ENCODE measurements around the gene HOXD10.

Gene HOXD10

GRCh38 chr2:176122683-176123410, 6.3 kb downstream of the HOXD10 start, which contains the start of gene HOXD9:
HOXD9 (plus strand) TSS chr2:176122719; CDS start chr2:176122769, 50 bp downstream.
- Histone ChIP-seq H3K27me3 (ENCODE audit: control insufficient read depth in 5 of 5, insufficient read depth in 4 of 5, low read length in 5 of 5) (peaks cover 35 to 66% (median 40%) of the 10 kb centered on the region in 5 donors), H3K27ac (ENCODE audit: low read depth, low read length) (no peak within 1 kb of the TSS), H3K4me3 (ENCODE audit: low read depth in 1 of 5, low read length in 5 of 5) (peak within 1 kb of the TSS; percentile 62 to 82 (median 72)), H3K9ac (ENCODE audit: low read length in 5 of 5) (peak within 1 kb of the TSS in 3 of 5 donors; percentile 33 to 47 (median 41)), H3K9me3 (ENCODE audit: control insufficient read depth in 5 of 5, low read length in 5 of 5) (no peaks in the 10 kb centered on the region), H3K4me1 (ENCODE audit: control insufficient read depth in 5 of 5, insufficient read depth in 5 of 5, low read length in 5 of 5) (peaks cover 2 to 27% (median 24%) of the 10 kb centered on the region in 5 donors), H3K36me3 (ENCODE audit: control insufficient read depth in 5 of 5, insufficient read depth in 5 of 5, low read length in 5 of 5) (no peaks in the 10 kb centered on the region)

DNA sequence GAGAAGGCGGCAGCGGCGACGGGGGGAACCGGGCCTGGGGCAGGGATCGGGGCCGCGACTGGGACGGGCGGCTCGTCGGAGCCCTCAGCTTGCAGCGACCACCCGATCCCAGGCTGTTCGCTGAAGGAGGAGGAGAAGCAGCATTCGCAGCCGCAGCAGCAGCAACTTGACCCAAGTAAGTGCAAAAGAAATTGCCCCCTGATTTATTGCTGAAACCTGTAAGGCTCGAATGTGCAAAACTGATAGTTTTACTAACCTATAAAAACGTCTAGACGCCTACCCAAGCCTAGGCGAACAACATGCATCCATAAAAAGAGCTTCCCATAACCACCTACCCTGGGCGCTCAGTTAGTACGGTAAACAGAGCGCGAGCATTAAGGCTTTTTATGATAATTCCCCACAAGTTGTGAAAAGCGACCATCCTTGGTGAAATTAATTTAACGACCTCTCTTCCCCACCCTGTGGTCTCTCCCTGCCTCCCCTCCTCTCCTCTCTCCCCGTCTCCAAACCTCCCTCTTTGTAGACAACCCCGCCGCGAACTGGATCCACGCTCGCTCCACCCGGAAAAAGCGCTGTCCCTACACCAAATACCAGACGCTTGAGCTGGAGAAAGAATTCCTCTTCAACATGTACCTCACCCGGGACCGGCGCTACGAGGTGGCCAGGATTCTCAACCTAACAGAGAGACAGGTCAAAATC, 7.0 kb downstream of the HOXD10 start:
- Histone ChIP-seq H3K27ac (ENCODE audit: low read depth, low read length) (no peak overlapping the region), H3K36me3 (ENCODE audit: control insufficient read depth in 5 of 5, insufficient read depth in 5 of 5, low read length in 5 of 5) (no peaks in the 10 kb centered on the region), H3K9me3 (ENCODE audit: control insufficient read depth in 5 of 5, low read length in 5 of 5) (no peaks in the 10 kb centered on the region), H3K4me1 (ENCODE audit: control insufficient read depth in 5 of 5, insufficient read depth in 5 of 5, low read length in 5 of 5) (peaks cover 2 to 34% (median 31%) of the 10 kb centered on the region in 5 donors), H3K4me3 (ENCODE audit: low read depth in 1 of 5, low read length in 5 of 5) (peak overlapping the region; percentile 62 to 82 (median 72)), H3K9ac (ENCODE audit: low read length in 5 of 5) (peak overlapping the region in 2 of 5 donors; percentile 35 to 41), H3K27me3 (ENCODE audit: control insufficient read depth in 5 of 5, insufficient read depth in 4 of 5, low read length in 5 of 5) (peaks cover 28 to 66% (median 33%) of the 10 kb centered on the region in 5 donors)

- H3K9ac ChIP-seq (ENCODE audit: low read length in 5 of 5) = no peak overlapping the region
- H3K4me1 ChIP-seq (ENCODE audit: control insufficient read depth in 5 of 5, insufficient read depth in 5 of 5, low read length in 5 of 5) = peaks cover 2 to 42% (median 39%) of the 10 kb centered on the region in 5 donors
- H3K27ac ChIP-seq (ENCODE audit: low read depth, low read length) = no peak overlapping the region
- no peaks in the 10 kb centered on the region for H3K9me3 ChIP-seq (ENCODE audit: control insufficient read depth in 5 of 5, low read length in 5 of 5)
- no peaks in the 10 kb centered on the region for H3K36me3 ChIP-seq (ENCODE audit: control insufficient read depth in 5 of 5, insufficient read depth in 5 of 5, low read length in 5 of 5)
- H3K4me3 ChIP-seq (ENCODE audit: low read depth in 1 of 5, low read length in 5 of 5) = peak overlapping the region in 4 of 5 donors; percentile 64 to 82 (median 74)
- H3K27me3 ChIP-seq (ENCODE audit: control insufficient read depth in 5 of 5, insufficient read depth in 4 of 5, low read length in 5 of 5) = peaks cover 27 to 62% (median 32%) of the 10 kb centered on the region in 5 donors
These were observed 7.8 kb downstream of the HOXD10 start for GRCh38 chr2:176124110-176124946.

GRCh38 chr2:176124947-176125771, 8.6 kb downstream of the HOXD10 start:
- peaks cover 2 to 43% (median 39%) of the 10 kb centered on the region in 5 donors for H3K4me1 ChIP-seq (ENCODE audit: control insufficient read depth in 5 of 5, insufficient read depth in 5 of 5, low read length in 5 of 5)
- H3K9ac ChIP-seq (ENCODE audit: low read length in 5 of 5) = no peak overlapping the region
- no peak overlapping the region for H3K27ac ChIP-seq (ENCODE audit: low read depth, low read length)
- no peaks in the 10 kb centered on the region for H3K36me3 ChIP-seq (ENCODE audit: control insufficient read depth in 5 of 5, insufficient read depth in 5 of 5, low read length in 5 of 5)
- no peak overlapping the region for H3K4me3 ChIP-seq (ENCODE audit: low read depth in 1 of 5, low read length in 5 of 5)
- peaks cover 20 to 54% (median 25%) of the 10 kb centered on the region in 5 donors for H3K27me3 ChIP-seq (ENCODE audit: control insufficient read depth in 5 of 5, insufficient read depth in 4 of 5, low read length in 5 of 5)
- H3K9me3 ChIP-seq (ENCODE audit: control insufficient read depth in 5 of 5, low read length in 5 of 5) = no peaks in the 10 kb centered on the region

GRCh38 chr2:176125772-176126054, 9.1 kb downstream of the HOXD10 start:
- peaks cover under 1 to 45% (median 42%) of the 10 kb centered on the region in 5 donors for H3K4me1 ChIP-seq (ENCODE audit: control insufficient read depth in 5 of 5, insufficient read depth in 5 of 5, low read length in 5 of 5)
- H3K27me3 ChIP-seq (ENCODE audit: control insufficient read depth in 5 of 5, insufficient read depth in 4 of 5, low read length in 5 of 5) = peaks cover 15 to 51% (median 22%) of the 10 kb centered on the region in 5 donors
- no peak overlapping the region for H3K27ac ChIP-seq (ENCODE audit: low read depth, low read length)

GRCh38 chr2:176126929-176127773, 10.6 kb downstream of the HOXD10 start:
- H3K27ac ChIP-seq (ENCODE audit: low read depth, low read length) = no peak overlapping the region
- H3K9me3 ChIP-seq (ENCODE audit: control insufficient read depth in 5 of 5, low read length in 5 of 5) = no peaks in the 10 kb centered on the region
- peaks cover 4 to 44% (median 12%) of the 10 kb centered on the region in 5 donors for H3K27me3 ChIP-seq (ENCODE audit: control insufficient read depth in 5 of 5, insufficient read depth in 4 of 5, low read length in 5 of 5)
- peak overlapping the region in 2 of 5 donors; percentile 11 to 32 for H3K4me3 ChIP-seq (ENCODE audit: low read depth in 1 of 5, low read length in 5 of 5)
- peaks cover 0 to 48% (median 45%) of the 10 kb centered on the region in 5 donors for H3K4me1 ChIP-seq (ENCODE audit: control insufficient read depth in 5 of 5, insufficient read depth in 5 of 5, low read length in 5 of 5)
- H3K36me3 ChIP-seq (ENCODE audit: control insufficient read depth in 5 of 5, insufficient read depth in 5 of 5, low read length in 5 of 5) = no peaks in the 10 kb centered on the region
- H3K9ac ChIP-seq (ENCODE audit: low read length in 5 of 5) = no peak overlapping the region

More at GRCh38 chr2:176125772-176126054, 9.1 kb downstream of the HOXD10 start:
- Histone ChIP-seq H3K4me3 (ENCODE audit: low read depth in 1 of 5, low read length in 5 of 5) (no peak overlapping the region), H3K9ac (ENCODE audit: low read length in 5 of 5) (no peak overlapping the region), H3K36me3 (ENCODE audit: control insufficient read depth in 5 of 5, insufficient read depth in 5 of 5, low read length in 5 of 5) (no peaks in the 10 kb centered on the region), H3K9me3 (ENCODE audit: control insufficient read depth in 5 of 5, low read length in 5 of 5) (no peaks in the 10 kb centered on the region)

DNA sequence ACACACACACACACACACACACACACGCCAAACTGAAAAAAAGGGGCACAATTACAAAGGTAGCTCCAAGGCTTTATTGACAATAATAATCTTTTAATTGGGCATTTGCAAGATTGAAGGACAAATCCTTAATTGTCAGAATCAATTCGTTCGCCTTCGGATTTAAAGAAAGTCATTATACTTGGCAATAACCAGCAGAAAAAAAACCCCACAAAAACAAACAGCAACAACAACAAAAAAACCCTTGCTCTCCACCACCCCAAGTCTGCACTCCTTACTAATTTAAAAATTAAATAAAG, 11.1 kb downstream of the HOXD10 start:
- Histone ChIP-seq H3K27me3 (ENCODE audit: control insufficient read depth in 5 of 5, insufficient read depth in 4 of 5, low read length in 5 of 5) (peaks cover 4 to 43% (median 12%) of the 10 kb centered on the region in 5 donors), H3K4me3 (ENCODE audit: low read depth in 1 of 5, low read length in 5 of 5) (no peak overlapping the region), H3K9ac (ENCODE audit: low read length in 5 of 5) (no peak overlapping the region), H3K4me1 (ENCODE audit: control insufficient read depth in 5 of 5, insufficient read depth in 5 of 5, low read length in 5 of 5) (peaks cover 0 to 45% (median 43%) of the 10 kb centered on the region in 5 donors), H3K9me3 (ENCODE audit: control insufficient read depth in 5 of 5, low read length in 5 of 5) (no peaks in the 10 kb centered on the region), H3K27ac (ENCODE audit: low read depth, low read length) (no peak overlapping the region), H3K36me3 (ENCODE audit: control insufficient read depth in 5 of 5, insufficient read depth in 5 of 5, low read length in 5 of 5) (no peaks in the 10 kb centered on the region)

GRCh38 chr2:176128172-176128981, 11.8 kb downstream of the HOXD10 start:
- Histone ChIP-seq H3K27me3 (ENCODE audit: control insufficient read depth in 5 of 5, insufficient read depth in 4 of 5, low read length in 5 of 5) (peaks cover 4 to 44% (median 10%) of the 10 kb centered on the region in 5 donors), H3K27ac (ENCODE audit: low read depth, low read length) (peak overlapping the region; percentile 62), H3K9ac (ENCODE audit: low read length in 5 of 5) (peak overlapping the region in 3 of 5 donors; percentile 45 to 59 (median 53)), H3K4me3 (ENCODE audit: low read depth in 1 of 5, low read length in 5 of 5) (peak overlapping the region; percentile 44 to 73 (median 63)), H3K4me1 (ENCODE audit: control insufficient read depth in 5 of 5, insufficient read depth in 5 of 5, low read length in 5 of 5) (peaks cover 0 to 45% (median 42%) of the 10 kb centered on the region in 5 donors), H3K36me3 (ENCODE audit: control insufficient read depth in 5 of 5, insufficient read depth in 5 of 5, low read length in 5 of 5) (no peaks in the 10 kb centered on the region), H3K9me3 (ENCODE audit: control insufficient read depth in 5 of 5, low read length in 5 of 5) (no peaks in the 10 kb centered on the region)
